GM21528 (cell line): ENCODE results near the gene EIF1.
"Not testable (repeated sequence)": the region's sequence is repeated elsewhere in the genome, so short reads cannot be mapped to it uniquely, and the experiment has no call there.

ENCODE experiments used
- ATAC-seq: cut with Tn5 transposase; IDR thresholded peaks from one replicate; pipeline ENCODE4 v1.9.1; 2021; ENCODE audit warnings: mild to moderate bottlenecking, moderate library complexity; ENCODE audit not compliant: unreplicated experiment, low FRiP score

EIF1 gene

GRCh38 chr17:41675157-41676057 is 13.3 kb upstream of the EIF1 start:
- not testable (repeated sequence) for ATAC-seq

- ATAC-seq = no peak
Observed at GRCh38 chr17:41676058-41676419, 12.6 kb upstream of the EIF1 start.

- ATAC-seq = no peak
Observed at GRCh38 chr17:41678411-41678906, 10.2 kb upstream of the EIF1 start.

- peak; percentile 49 for ATAC-seq
Observed at GRCh38 chr17:41678907-41679739, 9.6 kb upstream of the EIF1 start.

- ATAC-seq = no peak
Observed at GRCh38 chr17:41679740-41680425, 8.8 kb upstream of the EIF1 start.

- ATAC-seq = no peak
Observed at GRCh38 chr17:41680426-41681040, 8.2 kb upstream of the EIF1 start.

- no peak for ATAC-seq
Observed at GRCh38 chr17:41681776-41682175, 6.9 kb upstream of the EIF1 start.

GRCh38 chr17:41682631-41683030 is 6.1 kb upstream of the EIF1 start:
- ATAC-seq = no peak

- ATAC-seq = no peak
Observed at GRCh38 chr17:41683441-41684007, 5.2 kb upstream of the EIF1 start.

- ATAC-seq = no peak
Observed at GRCh38 chr17:41684035-41684434, 4.7 kb upstream of the EIF1 start.

- not testable (repeated sequence) for ATAC-seq
Observed at GRCh38 chr17:41685753-41686152, 2.9 kb upstream of the EIF1 start.

GRCh38 chr17:41686281-41686680 is 2.4 kb upstream of the EIF1 start:
- ATAC-seq = no peak

- peak; percentile 10 for ATAC-seq
Observed at GRCh38 chr17:41687828-41688640, 651 bp upstream of the EIF1 start.

- ATAC-seq = no peak
Observed at GRCh38 chr17:41689497-41690299, 1.0 kb downstream of the EIF1 start.

- ATAC-seq = no peak
Observed at GRCh38 chr17:41690497-41690896, 1.8 kb downstream of the EIF1 start.

GRCh38 chr17:41691031-41691777 is 2.5 kb downstream of the EIF1 start:
- ATAC-seq = no peak

GRCh38 chr17:41692722-41693521 is 4.2 kb downstream of the EIF1 start:
- no peak for ATAC-seq
